ENCODE data around the gene CSNK2A2.

CSNK2A2 gene

DNA sequence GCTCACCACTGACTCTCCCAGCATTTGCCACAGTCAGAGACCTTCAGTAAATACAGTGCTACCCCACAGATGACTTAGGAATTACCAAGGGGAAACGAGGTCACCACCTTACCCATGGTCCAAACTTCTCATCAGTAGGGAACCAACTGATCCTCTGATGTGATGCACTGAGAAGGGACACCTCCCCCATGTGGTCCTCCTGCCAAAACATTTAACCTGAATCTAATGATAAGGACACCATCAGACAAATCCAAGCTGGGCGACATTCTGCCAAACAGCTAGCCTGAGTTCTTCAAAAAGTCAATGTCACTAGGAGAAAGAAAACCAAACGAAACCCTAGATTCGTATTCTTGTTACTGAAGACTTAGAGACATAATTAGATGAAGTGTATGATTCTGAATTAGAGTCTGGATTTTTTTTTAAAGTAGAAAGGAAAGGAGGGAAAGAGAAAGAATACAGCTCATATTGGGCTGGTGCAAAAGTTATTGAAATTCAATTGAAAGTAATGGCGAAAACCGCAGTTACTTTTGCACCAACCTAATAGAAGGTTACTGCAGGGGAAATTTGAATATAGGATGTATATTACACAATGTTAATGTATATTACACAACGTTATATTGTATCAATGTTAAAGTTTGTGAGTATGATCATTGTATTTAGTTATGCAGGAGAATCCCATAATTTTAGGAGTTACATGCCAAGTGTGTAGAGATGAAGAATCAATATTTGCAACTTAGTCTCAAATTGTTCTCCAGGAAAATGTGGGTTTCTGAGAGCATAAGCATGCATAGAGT is 2.3 kb upstream of the CSNK2A2 start:
- DNase-seq (ENCODE audit: insufficient read length, low spot score) (no peak), FAIRE-seq (no peak)
- TF ChIP-seq, protein P1, sequence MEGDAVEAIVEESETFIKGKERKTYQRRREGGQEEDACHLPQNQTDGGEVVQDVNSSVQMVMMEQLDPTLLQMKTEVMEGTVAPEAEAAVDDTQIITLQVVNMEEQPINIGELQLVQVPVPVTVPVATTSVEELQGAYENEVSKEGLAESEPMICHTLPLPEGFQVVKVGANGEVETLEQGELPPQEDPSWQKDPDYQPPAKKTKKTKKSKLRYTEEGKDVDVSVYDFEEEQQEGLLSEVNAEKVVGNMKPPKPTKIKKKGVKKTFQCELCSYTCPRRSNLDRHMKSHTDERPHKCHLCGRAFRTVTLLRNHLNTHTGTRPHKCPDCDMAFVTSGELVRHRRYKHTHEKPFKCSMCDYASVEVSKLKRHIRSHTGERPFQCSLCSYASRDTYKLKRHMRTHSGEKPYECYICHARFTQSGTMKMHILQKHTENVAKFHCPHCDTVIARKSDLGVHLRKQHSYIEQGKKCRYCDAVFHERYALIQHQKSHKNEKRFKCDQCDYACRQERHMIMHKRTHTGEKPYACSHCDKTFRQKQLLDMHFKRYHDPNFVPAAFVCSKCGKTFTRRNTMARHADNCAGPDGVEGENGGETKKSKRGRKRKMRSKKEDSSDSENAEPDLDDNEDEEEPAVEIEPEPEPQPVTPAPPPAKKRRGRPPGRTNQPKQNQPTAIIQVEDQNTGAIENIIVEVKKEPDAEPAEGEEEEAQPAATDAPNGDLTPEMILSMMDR (IDR thresholded peaks at IDR 0.05; ENCODE audit: insufficient read depth, missing control alignments) = no peak

DNA sequence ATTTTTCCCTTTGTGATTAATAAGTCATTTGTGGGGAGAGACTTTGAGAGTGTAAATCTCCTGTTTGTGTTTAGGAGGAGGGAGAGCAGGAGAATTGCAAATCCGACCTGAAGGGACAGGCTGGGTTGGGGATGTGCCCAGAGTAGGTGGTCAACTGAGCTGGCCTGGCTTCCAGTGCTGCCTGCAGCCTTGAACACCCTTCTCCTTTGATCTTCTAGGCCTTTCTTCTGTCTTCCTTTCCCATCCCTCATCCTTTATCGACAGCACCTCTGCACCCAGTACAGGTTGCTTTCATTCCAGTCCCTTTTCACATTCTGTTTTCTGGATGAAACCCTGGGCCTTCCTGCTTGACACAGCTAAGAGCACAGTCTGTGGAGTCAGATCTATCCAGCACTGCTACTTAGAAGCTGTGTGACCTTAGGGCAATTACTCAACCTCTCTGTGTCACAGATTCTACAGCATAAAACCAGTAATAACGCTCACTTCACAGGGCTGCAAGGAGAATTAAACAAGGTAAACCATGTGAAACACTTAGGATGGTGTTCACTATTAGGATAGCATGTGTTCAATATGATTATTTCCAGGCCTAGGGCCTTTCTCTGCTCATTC is 1.0 kb upstream of the CSNK2A2 start:
- TF ChIP-seq, protein P1 (IDR thresholded peaks at IDR 0.05; ENCODE audit: insufficient read depth, missing control alignments) = no peak
- no peak for FAIRE-seq
- no peak for DNase-seq (ENCODE audit: insufficient read length, low spot score)

DNA sequence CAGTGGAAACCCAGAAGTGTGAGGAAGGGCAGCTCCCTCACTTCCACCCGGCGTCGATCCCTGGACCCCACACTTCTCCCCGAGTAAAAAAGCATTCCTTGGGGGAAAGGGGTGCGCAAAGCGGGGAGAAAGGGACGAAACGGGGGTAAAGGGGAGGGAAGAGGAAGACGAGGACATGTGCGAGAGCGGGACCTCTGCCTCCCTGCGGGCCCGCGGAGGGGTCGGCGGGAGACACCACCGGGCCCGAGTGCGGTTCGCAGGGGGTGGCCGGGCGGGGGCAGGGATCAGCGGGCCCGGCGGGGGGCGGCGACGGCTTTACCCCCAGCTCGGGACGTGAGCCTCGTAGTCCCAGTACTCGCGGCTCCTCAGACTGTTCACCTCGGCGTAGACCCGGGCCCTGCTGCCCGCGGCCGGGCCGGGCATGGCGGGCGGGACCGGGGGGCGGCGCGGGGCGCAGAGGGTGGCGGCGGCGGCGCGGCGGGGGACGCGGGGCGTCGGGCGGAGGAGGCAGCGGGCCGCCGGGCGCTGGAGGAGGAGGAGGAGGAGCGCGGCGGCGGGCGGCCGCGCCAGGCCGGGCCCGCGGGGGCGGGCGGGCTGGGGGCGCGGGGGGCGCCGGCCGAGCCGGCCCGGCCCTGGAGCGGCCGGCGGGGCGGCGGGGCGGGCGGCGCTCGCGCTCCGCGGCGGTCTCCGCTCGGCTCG is 443 bp downstream of the CSNK2A2 start:
- FAIRE-seq (no peak), DNase-seq (ENCODE audit: insufficient read length, low spot score) (no peak)
- TF ChIP-seq, protein P1 (IDR thresholded peaks at IDR 0.05; ENCODE audit: insufficient read depth, missing control alignments) = no peak

DNA sequence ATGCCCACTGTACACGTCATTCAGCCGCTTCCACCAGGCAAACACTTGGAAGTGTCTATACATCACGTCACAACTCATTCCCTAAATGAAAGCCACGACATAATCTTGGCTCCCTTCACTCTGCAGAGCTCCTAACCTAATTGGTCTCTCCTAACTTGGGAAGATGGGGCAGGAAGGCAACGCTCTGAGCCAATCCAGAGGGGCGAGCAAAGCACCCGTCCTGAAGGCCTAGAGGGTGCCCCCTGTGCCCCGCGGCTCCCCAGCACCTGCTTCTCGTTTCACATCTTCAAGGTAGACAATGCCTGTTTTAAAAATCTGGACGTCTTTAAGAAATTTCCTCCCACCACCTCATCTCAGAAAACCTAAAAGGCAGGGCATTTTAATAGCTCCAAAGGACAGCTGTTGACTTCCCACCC is 1.0 kb downstream of the CSNK2A2 start:
- TF ChIP-seq, protein P1 (IDR thresholded peaks at IDR 0.05; ENCODE audit: insufficient read depth, missing control alignments) = no peak
- no peak for DNase-seq (ENCODE audit: insufficient read length, low spot score)
- FAIRE-seq = no peak

DNA sequence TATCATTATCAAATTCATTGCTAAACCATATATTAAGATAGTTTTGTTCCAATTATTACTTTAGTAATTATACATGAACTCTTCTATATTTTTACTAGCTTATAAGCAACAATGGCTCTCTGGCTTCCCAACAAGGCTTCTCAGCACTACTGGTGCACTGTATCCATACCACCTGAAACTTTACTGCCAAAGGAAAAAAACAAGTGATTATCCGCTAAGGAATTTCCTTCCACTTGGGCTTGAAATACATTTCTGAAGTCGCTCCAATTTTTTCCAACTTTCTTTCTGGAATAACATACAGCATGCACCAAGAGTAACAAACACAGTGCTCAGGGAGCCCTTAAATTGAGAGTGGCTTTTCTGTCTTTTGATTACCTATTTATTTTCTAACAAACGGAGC is 2.1 kb downstream of the CSNK2A2 start:
- FAIRE-seq = no peak
- TF ChIP-seq, protein P1 (IDR thresholded peaks at IDR 0.05; ENCODE audit: insufficient read depth, missing control alignments) = no peak
- DNase-seq (ENCODE audit: insufficient read length, low spot score) = no peak

DNA sequence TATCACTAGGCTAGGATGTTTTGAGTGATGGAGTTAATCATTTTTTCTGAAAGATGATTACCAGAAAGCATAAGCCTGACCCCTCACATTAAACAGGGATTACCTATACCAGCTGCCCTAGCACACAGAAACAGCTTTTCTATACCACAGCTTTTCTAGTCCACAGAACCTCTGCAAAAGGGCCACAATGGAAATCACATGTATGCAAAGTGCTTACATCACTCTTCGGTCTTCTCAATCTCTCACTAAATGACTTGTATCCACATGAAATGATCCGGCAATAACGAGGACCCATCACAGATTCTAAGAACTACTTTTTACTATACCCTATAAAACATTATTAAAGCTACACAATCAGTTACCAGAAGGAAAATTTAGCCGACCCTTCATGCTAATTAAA is 2.6 kb downstream of the CSNK2A2 start:
- TF ChIP-seq, protein P1 (IDR thresholded peaks at IDR 0.05; ENCODE audit: insufficient read depth, missing control alignments) = no peak
- DNase-seq (ENCODE audit: insufficient read length, low spot score) (no peak), FAIRE-seq (no peak)

Measured in D721Med (cell line).